GM12892 (cell line): ENCODE data around the gene CREBZF.

Experiments used
- POLR2A ChIP-seq: IDR thresholded peaks from 2 replicates; pipeline ENCODE4 v1.6.1; 2011; ENCODE audit warnings: low read depth, low read length, control low read depth
- POLR2AphosphoS5 ChIP-seq: IDR thresholded peaks from 2 replicates; pipeline ENCODE4 v1.6.1; 2011; ENCODE audit warnings: low read depth, low read length, control low read depth
- TAF1 ChIP-seq: IDR thresholded peaks from 2 replicates; pipeline ENCODE4 v1.6.1; 2011; ENCODE audit warnings: low read depth, mild to moderate bottlenecking, control low read depth, low read length, borderline replicate concordance

DNA sequence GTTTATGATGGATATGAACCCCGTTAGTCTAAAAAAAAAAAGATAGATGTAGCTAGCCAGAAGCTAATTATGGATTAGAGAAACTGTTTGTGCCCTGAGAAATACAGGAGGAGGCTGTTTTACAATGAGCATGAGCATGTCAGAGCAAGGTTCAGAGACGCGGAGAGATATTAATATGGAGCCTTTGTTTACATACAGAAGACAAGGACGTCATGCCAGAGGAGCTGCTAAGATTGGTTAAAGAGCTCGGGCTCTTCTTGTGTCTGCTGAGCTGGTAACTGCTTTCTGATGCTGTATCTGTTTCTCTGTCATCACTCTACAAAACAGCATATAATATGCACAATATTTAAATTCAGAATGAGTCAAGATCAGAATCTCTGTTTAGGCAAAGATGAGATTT is 46.0 kb upstream of the CREBZF start:
- TF ChIP-seq POLR2A (no peak), POLR2AphosphoS5 (no peak), TAF1 (no peak)
